Tibial nerve (tissue), 4 donors: ENCODE results near the gene ZFPL1. TPM values are rescaled to one million over a fixed set of nuclear protein-coding genes. Genes with fewer than 3 reads are reported as not detected.

Experiments used
- DNase-seq, 2 donors: peaks; one replicate each; pipeline ENCODE4 v3.0.0-alpha.2; 2019; ENCODE audit warnings: low spot score in 2 of 2
- H3K27ac ChIP-seq, 4 donors: fragments of 200-600 bp; sonication (generic) in 3 of 4; one replicate each; pipeline ENCODE4 v1.5.1; 2017 to 2019; ENCODE audit warnings: mild to moderate bottlenecking in 1 of 4
- H3K27me3 ChIP-seq, 2 donors: fragments of 200-600 bp; sonication (generic) in 1 of 2; one replicate each; pipeline versions ENCODE4 v1.5.1 to v1.6.0; 2017 to 2019
- H3K36me3 ChIP-seq, 3 donors: fragments of 200-600 bp; sonication (generic); one replicate each; pipeline ENCODE4 v1.5.1; 2018 to 2019
- H3K4me1 ChIP-seq, 4 donors: fragments of 200-600 bp; sonication (generic) in 3 of 4; one replicate each; pipeline ENCODE4 v1.5.1; 2017 to 2019
- H3K4me3 ChIP-seq, 4 donors: fragments of 200-600 bp; sonication (generic) in 3 of 4; one replicate each; pipeline ENCODE4 v1.5.1; 2017 to 2019; ENCODE audit warnings: mild to moderate bottlenecking in 1 of 4, moderate library complexity in 1 of 4
- H3K9me3 ChIP-seq, 4 donors: fragments of 200-600 bp; sonication (generic) in 3 of 4; one replicate each; pipeline ENCODE4 v1.5.1; 2017 to 2019
- EP300 ChIP-seq, 2 donors: sonication (generic); formaldehyde crosslinking; IDR thresholded peaks; one replicate each; pipeline ENCODE4 v1.6.1; 2017; ENCODE audit warnings: antibody characterized with exemption in 2 of 2, mild to moderate bottlenecking in 1 of 2
- POLR2A ChIP-seq, 2 donors: fragments of 450-650 bp; IDR thresholded peaks; one replicate each; pipeline ENCODE4 v1.6.1; 2017; ENCODE audit warnings: antibody characterized with exemption in 2 of 2, mild to moderate bottlenecking in 2 of 2, moderate library complexity in 2 of 2
- WGBS, 2 donors: methylation state at CpG; one replicate each; pipeline ENCODE4 v1.1.5; 2018; 5-methylcytosine and 5-hydroxymethylcytosine counted together
- total RNA-seq, 4 donors: library from RNA; depleted of rRNA; stranded (reverse); fragments of >200 nt; gene quantifications; one replicate each; pipeline ENCODE4 v1.1.0, GENCODE V29; 2016
- TF ChIP-seq, protein P1 (sequence below), 5 experiments: fragments of 200-600 bp in 3 of 5; fragments of 450-650 bp in 2 of 5; sonication (generic) in 3 of 5; IDR thresholded peaks; one replicate each; pipeline ENCODE4 v1.5.1; 2016 to 2019; ENCODE audit warnings: antibody characterized with exemption in 5 of 5, mild to moderate bottlenecking in 3 of 5, moderate library complexity in 2 of 5

The ZFPL1 gene
- total RNA-seq, 4 donors from 2014 or later = 28.0 to 48.3 (median 35.1) TPM

DNA sequence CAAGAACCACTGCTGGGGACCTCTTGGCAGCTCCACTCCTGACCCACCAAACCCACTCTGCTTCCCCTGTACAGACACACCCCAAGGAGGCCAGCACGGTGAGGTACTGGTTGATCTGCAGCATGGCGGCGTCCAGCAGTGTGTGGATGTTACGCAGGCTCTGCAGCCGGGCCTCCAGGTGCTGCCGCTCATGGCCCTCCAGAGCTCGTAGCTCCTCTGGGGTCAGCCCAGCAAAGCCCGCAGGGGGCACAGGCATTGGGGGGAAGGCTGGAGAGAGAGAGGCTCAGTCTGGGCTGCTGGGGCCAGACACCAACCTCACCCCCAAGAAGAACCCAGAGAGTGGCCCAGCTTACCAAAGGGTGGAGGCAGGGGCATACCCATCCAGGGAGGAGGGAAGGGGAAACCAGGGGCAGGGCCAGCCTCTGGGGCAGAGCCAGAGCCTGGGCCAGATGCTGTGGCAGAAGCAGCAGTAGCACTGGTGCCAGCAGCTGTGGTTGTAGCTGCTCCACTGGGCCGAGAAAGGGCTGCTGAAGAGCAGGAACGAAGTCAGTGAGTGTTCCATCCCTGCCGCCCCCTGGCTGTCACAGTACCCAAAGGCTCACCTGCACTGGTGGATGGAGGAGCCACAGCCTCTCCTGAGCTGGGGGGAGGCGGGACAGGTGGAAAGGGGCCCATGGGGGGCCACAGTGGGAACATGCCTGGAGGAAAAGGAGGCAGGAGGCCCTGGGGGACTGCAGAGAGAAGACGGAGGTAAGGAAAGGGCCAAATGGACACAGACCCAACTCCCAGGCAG, 45.8 kb downstream of the ZFPL1 start:
- 85 to 86% methylated on average over 13 of the region's 13 CpGs for WGBS, 2 donors
- H3K27ac ChIP-seq = no peak overlapping the region
- H3K27me3 ChIP-seq = no peaks in the 10 kb centered on the region
- no peak overlapping the region for H3K4me3 ChIP-seq
- no peaks in the 10 kb centered on the region for H3K9me3 ChIP-seq
- TF ChIP-seq EP300 (IDR thresholded peaks at IDR 0.05) = no peak
- no peak for TF ChIP-seq POLR2A (IDR thresholded peaks at IDR 0.05)
- TF ChIP-seq, protein P1, sequence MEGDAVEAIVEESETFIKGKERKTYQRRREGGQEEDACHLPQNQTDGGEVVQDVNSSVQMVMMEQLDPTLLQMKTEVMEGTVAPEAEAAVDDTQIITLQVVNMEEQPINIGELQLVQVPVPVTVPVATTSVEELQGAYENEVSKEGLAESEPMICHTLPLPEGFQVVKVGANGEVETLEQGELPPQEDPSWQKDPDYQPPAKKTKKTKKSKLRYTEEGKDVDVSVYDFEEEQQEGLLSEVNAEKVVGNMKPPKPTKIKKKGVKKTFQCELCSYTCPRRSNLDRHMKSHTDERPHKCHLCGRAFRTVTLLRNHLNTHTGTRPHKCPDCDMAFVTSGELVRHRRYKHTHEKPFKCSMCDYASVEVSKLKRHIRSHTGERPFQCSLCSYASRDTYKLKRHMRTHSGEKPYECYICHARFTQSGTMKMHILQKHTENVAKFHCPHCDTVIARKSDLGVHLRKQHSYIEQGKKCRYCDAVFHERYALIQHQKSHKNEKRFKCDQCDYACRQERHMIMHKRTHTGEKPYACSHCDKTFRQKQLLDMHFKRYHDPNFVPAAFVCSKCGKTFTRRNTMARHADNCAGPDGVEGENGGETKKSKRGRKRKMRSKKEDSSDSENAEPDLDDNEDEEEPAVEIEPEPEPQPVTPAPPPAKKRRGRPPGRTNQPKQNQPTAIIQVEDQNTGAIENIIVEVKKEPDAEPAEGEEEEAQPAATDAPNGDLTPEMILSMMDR (IDR thresholded peaks at IDR 0.05) = no peak
- peaks cover 0 to 31% (median 11%) of the 10 kb centered on the region in 4 donors for H3K4me1 ChIP-seq
- peaks cover 0 to 82% (median 55%) of the 10 kb centered on the region in 3 donors for H3K36me3 ChIP-seq
- no peak for DNase-seq

DNA sequence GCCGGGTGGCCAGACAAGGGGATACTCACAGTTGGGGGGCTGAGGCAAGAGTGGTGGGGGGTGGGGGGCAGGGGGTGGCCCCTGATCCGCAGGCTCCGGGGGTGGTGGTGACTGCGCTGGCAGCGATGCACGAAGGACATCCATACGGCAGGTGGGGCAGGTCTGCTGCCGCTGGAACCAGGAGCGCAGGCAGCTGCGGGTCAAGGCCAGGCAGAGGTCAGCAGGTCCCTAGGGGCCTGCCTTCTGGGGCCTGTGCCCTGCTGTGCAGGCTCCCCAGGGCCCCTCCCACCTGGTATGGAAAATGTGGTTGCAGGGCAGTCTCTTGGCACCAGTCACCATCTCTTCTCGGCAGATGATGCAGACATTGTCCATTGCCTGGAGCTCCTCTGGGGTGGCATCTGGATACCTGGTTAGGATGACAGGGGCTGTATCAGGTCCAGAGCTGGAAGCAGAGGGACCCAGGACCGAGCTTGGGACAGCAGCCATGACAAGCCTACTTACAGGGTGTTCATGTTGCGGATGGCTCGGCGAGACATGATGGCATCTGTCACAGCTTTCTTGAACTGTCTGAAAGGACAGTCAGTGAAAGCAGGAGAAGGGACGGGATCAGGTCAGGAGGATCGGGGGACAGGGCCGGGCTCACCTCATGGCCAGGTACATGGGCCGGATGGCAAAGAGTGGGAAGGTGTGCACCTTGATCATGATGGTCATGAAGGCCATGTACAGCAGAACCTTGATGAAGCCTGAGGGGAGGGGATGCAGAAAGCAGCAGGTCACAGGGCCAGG, 46.8 kb downstream of the ZFPL1 start:
- H3K27me3 ChIP-seq = no peaks in the 10 kb centered on the region
- peaks cover 0 to 72% (median 52%) of the 10 kb centered on the region in 3 donors for H3K36me3 ChIP-seq
- H3K27ac ChIP-seq = no peak overlapping the region
- 86 to 96% methylated on average over 9 to 19 of the region's 19 CpGs for WGBS, 2 donors
- H3K4me3 ChIP-seq = no peak overlapping the region
- TF ChIP-seq, protein P1 (IDR thresholded peaks at IDR 0.05) = no peak
- TF ChIP-seq EP300 (IDR thresholded peaks at IDR 0.05) = no peak
- no peak for TF ChIP-seq POLR2A (IDR thresholded peaks at IDR 0.05)
- no peaks in the 10 kb centered on the region for H3K9me3 ChIP-seq
- DNase-seq = no peak
- H3K4me1 ChIP-seq = peaks cover 0 to 38% (median 17%) of the 10 kb centered on the region in 4 donors

DNA sequence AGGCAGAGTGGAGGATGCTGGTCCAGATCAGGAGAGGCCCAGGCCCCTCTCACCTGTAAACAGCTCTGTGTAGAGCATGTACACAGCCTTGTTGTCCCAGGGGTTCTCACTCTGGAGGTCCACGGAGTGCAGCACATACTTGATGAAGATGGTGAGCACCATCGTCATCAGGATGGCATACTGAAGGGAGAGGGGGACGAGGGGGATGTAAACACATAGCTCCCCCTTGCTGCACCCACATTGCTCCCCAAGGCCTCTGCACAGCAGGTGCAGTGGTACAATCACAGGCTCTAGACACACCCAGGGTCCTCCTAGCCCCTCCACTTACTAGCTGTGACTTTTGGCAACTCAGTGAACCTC, 47.4 kb downstream of the ZFPL1 start:
- H3K36me3 ChIP-seq = peaks cover 0 to 67% (median 51%) of the 10 kb centered on the region in 3 donors

DNA sequence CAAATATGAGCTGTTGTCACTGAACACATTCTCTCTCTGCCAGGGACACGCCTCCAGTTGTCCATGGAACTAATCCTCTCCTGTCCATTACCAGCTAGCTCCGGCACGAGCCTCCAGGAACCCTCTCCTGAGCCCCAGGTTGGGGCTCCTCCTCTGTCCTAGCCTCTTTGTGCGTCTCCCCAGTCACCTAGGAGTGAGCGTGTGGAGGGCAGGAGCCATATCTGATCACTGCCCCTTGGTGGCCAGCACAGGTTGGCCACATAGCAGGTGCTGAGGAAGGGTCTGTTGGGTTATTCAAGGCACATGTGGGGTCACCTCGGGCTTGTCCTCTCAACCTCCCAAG, 47.8 kb downstream of the ZFPL1 start:
- no peaks in the 10 kb centered on the region for H3K27me3 ChIP-seq
- no peak overlapping the region for H3K27ac ChIP-seq
- no peak for DNase-seq
- TF ChIP-seq POLR2A (IDR thresholded peaks at IDR 0.05) (no peak), EP300 (IDR thresholded peaks at IDR 0.05) (no peak)
- TF ChIP-seq, protein P1 (IDR thresholded peaks at IDR 0.05) = no peak
- no peaks in the 10 kb centered on the region for H3K9me3 ChIP-seq
- no peak overlapping the region for H3K4me3 ChIP-seq
- peaks cover 0 to 62% (median 46%) of the 10 kb centered on the region in 3 donors for H3K36me3 ChIP-seq
- WGBS, 2 donors = 76 to 86% methylated on average over 5 to 6 of the region's 6 CpGs
- H3K4me1 ChIP-seq = peaks cover 0 to 41% (median 20%) of the 10 kb centered on the region in 4 donors

More for the DNA sequence above, 47.4 kb downstream of the ZFPL1 start:
- 58 to 59% methylated on average over 3 of the region's 3 CpGs for WGBS, 2 donors
- Histone ChIP-seq H3K9me3 (no peaks in the 10 kb centered on the region), H3K27me3 (no peaks in the 10 kb centered on the region), H3K4me3 (no peak overlapping the region), H3K4me1 (peaks cover 0 to 41% (median 20%) of the 10 kb centered on the region in 4 donors), H3K27ac (no peak overlapping the region)
- no peak for TF ChIP-seq POLR2A (IDR thresholded peaks at IDR 0.05)
- no peak for TF ChIP-seq EP300 (IDR thresholded peaks at IDR 0.05)
- TF ChIP-seq, protein P1 (IDR thresholded peaks at IDR 0.05) = no peak
- DNase-seq = no peak
